Ecto neural progenitor cell (in vitro differentiated cells): Measurements from ENCODE around the gene CLIP3.

ENCODE experiments used
- DNase-seq: peaks from one replicate; pipeline ENCODE4 v3.0.0-alpha.2; 2018; ENCODE audit warnings: low spot score

The CLIP3 gene

DNA sequence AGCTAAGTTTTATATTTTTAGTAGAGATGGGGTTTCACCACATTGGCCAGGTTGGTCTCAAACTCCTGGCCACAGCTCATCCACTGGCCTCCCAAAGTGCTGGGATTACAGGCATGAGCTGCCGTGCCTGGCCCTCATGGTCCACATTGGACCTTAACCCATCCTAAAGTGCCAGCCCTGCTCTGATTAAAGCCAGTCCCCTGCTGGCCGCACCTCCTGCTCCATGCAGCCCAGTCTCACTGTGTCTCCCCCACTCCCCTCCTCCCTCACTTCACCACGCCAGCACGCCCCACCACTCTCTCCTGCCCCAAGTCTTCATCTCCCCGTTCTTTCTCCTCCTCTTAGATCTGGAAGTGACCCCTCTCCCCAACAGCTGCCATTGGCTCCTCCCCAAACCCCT lies 54.4 kb downstream of the CLIP3 start:
- no peak for DNase-seq

DNA sequence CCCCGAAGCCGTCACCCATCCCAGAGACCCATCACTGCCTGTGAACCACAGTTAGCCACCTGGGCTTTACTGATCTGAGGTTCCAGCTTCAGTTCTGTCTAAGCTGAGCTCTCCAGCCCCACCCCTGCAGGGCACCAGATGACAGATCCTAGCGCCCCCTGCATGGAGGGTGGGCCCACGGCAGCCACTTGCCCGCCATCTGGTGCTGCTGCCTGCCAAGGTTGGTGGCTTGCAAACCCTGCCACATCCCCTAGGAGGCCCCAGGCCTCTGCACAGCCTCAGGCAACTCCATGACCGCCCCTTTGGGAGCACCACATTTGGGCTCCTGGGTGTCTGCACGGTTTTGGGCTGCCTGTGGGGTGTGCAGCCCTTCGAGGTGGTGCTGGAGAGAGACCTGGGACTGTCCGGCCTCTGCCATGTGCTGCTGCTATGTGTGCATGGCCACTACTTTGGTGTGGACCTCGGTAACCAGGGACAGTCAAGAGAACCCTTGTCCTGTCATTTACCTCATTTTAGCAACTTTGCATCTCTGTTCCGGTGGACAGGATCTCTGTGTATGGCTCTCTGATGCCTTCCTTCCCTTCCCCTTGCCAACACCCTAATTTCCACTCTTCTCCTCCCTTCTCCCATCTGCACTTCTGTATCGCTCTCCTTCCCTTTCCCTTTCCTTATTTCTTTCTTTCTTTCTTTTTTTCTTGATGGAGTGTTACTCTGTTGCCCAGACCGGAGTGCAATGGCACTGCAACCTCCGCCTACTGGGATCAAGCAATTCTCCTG lies 55.0 kb downstream of the CLIP3 start:
- DNase-seq, result peak; percentile 72

DNA sequence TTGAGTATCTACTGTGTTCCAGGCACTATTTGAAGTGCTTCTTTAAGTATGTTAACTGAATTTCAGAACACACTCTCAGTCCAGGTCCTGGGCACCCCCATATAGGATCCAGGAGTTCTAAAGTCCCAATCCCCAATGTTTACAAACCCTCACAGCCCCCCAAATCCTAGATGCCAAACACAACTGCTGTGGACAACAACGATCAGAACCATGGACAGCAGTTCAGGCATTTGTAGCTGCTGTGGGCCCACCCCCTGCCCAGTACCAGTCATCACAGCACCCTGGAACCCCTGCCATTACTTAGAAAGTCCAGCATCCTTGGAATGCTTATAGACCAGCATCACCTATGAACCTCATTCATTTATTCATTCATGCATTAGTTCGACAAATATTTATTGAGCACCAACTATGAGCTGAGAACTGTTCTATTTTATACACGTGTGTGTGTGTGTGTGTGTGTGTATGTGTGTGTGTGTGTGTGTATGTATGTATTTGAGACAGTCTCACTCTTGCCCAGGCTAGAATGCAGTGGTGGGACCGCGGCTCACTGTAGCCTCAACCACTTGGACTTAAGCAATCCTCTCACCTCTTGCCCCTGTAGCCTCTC lies 57.0 kb downstream of the CLIP3 start:
- DNase-seq, result peak; percentile 60

DNA sequence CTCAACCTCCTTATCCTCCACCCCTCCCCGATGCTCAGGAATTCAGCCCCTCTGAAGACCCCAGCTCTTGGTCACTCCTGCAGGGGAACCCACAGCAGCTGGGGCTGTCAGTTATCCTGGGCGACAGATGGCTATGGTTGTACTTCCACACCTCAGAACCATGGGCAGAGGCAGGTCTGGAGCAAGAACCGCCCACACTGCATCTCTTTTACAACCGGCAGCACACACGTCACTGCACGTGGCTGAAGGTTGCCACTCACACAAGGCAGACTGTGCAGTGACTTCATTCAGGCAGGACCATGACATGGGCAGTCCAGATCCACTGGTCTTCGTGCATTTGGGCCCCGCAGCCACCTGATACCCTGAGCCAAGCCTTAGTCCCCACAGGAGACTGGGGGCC lies 59.2 kb downstream of the CLIP3 start:
- DNase-seq, result no peak

DNA sequence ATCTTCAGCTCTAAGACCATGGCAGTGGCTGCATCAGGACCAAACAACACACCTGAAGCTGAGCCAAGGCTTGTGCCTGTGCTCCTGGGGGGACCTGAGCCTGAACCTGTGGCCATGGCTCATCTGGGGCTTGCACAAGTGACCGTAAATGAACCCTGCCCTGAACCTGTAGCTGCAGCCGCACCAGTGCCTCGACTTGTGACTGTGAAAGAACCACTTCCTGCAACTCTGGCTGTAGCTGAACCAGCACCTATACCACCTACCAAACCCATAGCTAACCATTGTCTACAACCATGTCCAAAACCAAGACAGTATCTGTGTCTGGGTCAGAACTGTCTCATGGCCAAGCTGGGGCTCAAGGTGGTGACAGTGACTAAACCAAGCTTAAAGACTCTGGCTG lies 65.9 kb downstream of the CLIP3 start:
- DNase-seq, result no peak
